Loucy (cell line): ENCODE results near the gene FAM83D.

Experiments used
- EZH2phosphoT487 ChIP-seq: fragments of 200-600 bp; IDR thresholded peaks from 2 replicates; pipeline ENCODE4 v1.6.1; 2018; ENCODE audit warnings: antibody characterized with exemption, mild to moderate bottlenecking, moderate library complexity, borderline replicate concordance
- TF ChIP-seq, protein P1 (sequence below): fragments of 200-600 bp; sonication (generic); conservative IDR thresholded peaks from 2 replicates; pipeline ENCODE4 v1.5.1; 2014; ENCODE audit warnings: mild to moderate bottlenecking, antibody characterized with exemption, low read length

GRCh38 chr20:38896009-38896594 lies 30.1 kb upstream of the FAM83D start:
- TF ChIP-seq, protein P1, sequence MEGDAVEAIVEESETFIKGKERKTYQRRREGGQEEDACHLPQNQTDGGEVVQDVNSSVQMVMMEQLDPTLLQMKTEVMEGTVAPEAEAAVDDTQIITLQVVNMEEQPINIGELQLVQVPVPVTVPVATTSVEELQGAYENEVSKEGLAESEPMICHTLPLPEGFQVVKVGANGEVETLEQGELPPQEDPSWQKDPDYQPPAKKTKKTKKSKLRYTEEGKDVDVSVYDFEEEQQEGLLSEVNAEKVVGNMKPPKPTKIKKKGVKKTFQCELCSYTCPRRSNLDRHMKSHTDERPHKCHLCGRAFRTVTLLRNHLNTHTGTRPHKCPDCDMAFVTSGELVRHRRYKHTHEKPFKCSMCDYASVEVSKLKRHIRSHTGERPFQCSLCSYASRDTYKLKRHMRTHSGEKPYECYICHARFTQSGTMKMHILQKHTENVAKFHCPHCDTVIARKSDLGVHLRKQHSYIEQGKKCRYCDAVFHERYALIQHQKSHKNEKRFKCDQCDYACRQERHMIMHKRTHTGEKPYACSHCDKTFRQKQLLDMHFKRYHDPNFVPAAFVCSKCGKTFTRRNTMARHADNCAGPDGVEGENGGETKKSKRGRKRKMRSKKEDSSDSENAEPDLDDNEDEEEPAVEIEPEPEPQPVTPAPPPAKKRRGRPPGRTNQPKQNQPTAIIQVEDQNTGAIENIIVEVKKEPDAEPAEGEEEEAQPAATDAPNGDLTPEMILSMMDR = no peak
- no peak for TF ChIP-seq EZH2phosphoT487
